ENCODE results near the gene SCGB1A1.

The SCGB1A1 gene

GRCh38 chr11:62398011-62398994 lies 20.5 kb upstream of the SCGB1A1 start:
- no peak for DNase-seq (ENCODE audit: low read depth)

- no peak for DNase-seq (ENCODE audit: low read depth)
These were observed 19.5 kb upstream of the SCGB1A1 start for GRCh38 chr11:62399172-62399877.

GRCh38 chr11:62399878-62400266 lies 19.0 kb upstream of the SCGB1A1 start:
- DNase-seq (ENCODE audit: low read depth) = no peak

- no peak for DNase-seq (ENCODE audit: low read depth)
These were observed 18.6 kb upstream of the SCGB1A1 start for GRCh38 chr11:62400281-62400680.

- DNase-seq (ENCODE audit: low read depth) = no peak
These were observed 18.1 kb upstream of the SCGB1A1 start for GRCh38 chr11:62400760-62401159.

- DNase-seq (ENCODE audit: low read depth) = no peak
These were observed 17.5 kb upstream of the SCGB1A1 start for GRCh38 chr11:62401356-62401755.

GRCh38 chr11:62401811-62402210 lies 17.0 kb upstream of the SCGB1A1 start:
- DNase-seq (ENCODE audit: low read depth) = no peak

- peak; percentile 32 for DNase-seq (ENCODE audit: low read depth)
These were observed 16.4 kb upstream of the SCGB1A1 start for GRCh38 chr11:62402226-62402959.

GRCh38 chr11:62402960-62403730 lies 15.7 kb upstream of the SCGB1A1 start:
- no peak for DNase-seq (ENCODE audit: low read depth)

GRCh38 chr11:62404435-62404834 lies 14.4 kb upstream of the SCGB1A1 start:
- no peak for DNase-seq (ENCODE audit: low read depth)

GRCh38 chr11:62404901-62405300 lies 13.9 kb upstream of the SCGB1A1 start:
- DNase-seq (ENCODE audit: low read depth) = no peak

GRCh38 chr11:62406034-62406433 lies 12.8 kb upstream of the SCGB1A1 start:
- DNase-seq (ENCODE audit: low read depth) = no peak

GRCh38 chr11:62409831-62410230 lies 9.0 kb upstream of the SCGB1A1 start:
- DNase-seq (ENCODE audit: low read depth) = no peak

GRCh38 chr11:62410972-62411371 lies 7.9 kb upstream of the SCGB1A1 start:
- DNase-seq (ENCODE audit: low read depth) = no peak

GRCh38 chr11:62411524-62411923 lies 7.3 kb upstream of the SCGB1A1 start:
- DNase-seq (ENCODE audit: low read depth) = no peak

GRCh38 chr11:62413060-62413696 lies 5.7 kb upstream of the SCGB1A1 start:
- no peak for DNase-seq (ENCODE audit: low read depth)

- no peak for DNase-seq (ENCODE audit: low read depth)
These were observed 2.2 kb upstream of the SCGB1A1 start for GRCh38 chr11:62416596-62416995.

- DNase-seq (ENCODE audit: low read depth) = no peak
These were observed 697 bp upstream of the SCGB1A1 start for GRCh38 chr11:62418136-62418535.

GRCh38 chr11:62419314-62419929 lies 589 bp downstream of the SCGB1A1 start:
- no peak for DNase-seq (ENCODE audit: low read depth)

GRCh38 chr11:62419943-62420342 lies 1.1 kb downstream of the SCGB1A1 start:
- no peak for DNase-seq (ENCODE audit: low read depth)

- no peak for DNase-seq (ENCODE audit: low read depth)
These were observed 2.0 kb downstream of the SCGB1A1 start for GRCh38 chr11:62420882-62421281.

Data from stimulated activated CD8-positive, alpha-beta memory T cell treated with anti-CD3 and anti-CD28 coated beads, Interleukin-12 subunit alpha, Interleukin-12 subunit beta, amount 100 ng/mL, for 1 hour (primary cell).